IMR-90 (cell line): Measurements from ENCODE around the gene TTC28. TPM values are rescaled to one million over a fixed set of nuclear protein-coding genes. Genes with fewer than 3 reads are reported as not detected.

Experiments used
- ATAC-seq: fragments of 200-7000 bp; cut with Tn5 transposase; 2 replicates; pipeline ENCODE4 v1.9.1; 2020; ENCODE audit warnings: low read depth, mild to moderate bottlenecking, moderate library complexity
- BruUV-seq: library from RNA; stranded (reverse); fragments of 400-500 nt; replicated peaks from 2 replicates; lab custom pipeline; 2021; lab: Mats Ljungman, UMichigan
- CTCF ChIA-PET: fragments of 300-600 bp; formaldehyde crosslinking; extraction: SDS; loops from one replicate; lab custom pipeline; 2021; ENCODE audit warnings: antibody characterized with exemption; lab: Yijun Ruan, JAX
- POLR2A ChIA-PET: fragments of 300-600 bp; sonication (Branson Sonifier 250); formaldehyde crosslinking; loops from one replicate; lab custom pipeline; 2022; ENCODE audit warnings: antibody characterized with exemption; ENCODE audit not compliant: unreplicated experiment; lab: Charles Lee
- DNase-seq: peaks from one replicate; pipeline ENCODE4 v3.0.0; 2013
- H2AFZ ChIP-seq: replicated peaks from 2 replicates; pipeline ENCODE3; 2013; ENCODE audit warnings: low read length, mild to moderate bottlenecking; ENCODE audit not compliant: poor library complexity
- H2AK5ac ChIP-seq: 2 replicates; pipeline ENCODE4 v1.6.1; 2013; ENCODE audit warnings: low read depth, low read length, inconsistent platforms
- H2AK9ac ChIP-seq: replicated peaks from 2 replicates; pipeline ENCODE3; 2013; ENCODE audit warnings: mild to moderate bottlenecking, low read depth, low read length, moderate library complexity; ENCODE audit not compliant: poor library complexity
- H2BK120ac ChIP-seq: 2 replicates; pipeline ENCODE4 v1.6.1; 2013; ENCODE audit warnings: low read depth, low read length, inconsistent platforms
- H2BK15ac ChIP-seq: 3 replicates; pipeline ENCODE4 v1.6.1; 2013; ENCODE audit warnings: low read depth, low read length, inconsistent platforms
- H2BK20ac ChIP-seq: 2 replicates; pipeline ENCODE4 v1.6.1; 2013; ENCODE audit warnings: low read depth, mild to moderate bottlenecking, inconsistent platforms, low read length, moderate library complexity
- H2BK5ac ChIP-seq: 2 replicates; pipeline ENCODE4 v1.6.1; 2013; ENCODE audit warnings: mild to moderate bottlenecking, low read depth, low read length, inconsistent platforms; ENCODE audit not compliant: poor library complexity, severe bottlenecking
- H3K14ac ChIP-seq: replicated peaks from 2 replicates; pipeline ENCODE4 v1.6.1; 2013; ENCODE audit warnings: low read depth, low read length, inconsistent platforms
- H3K18ac ChIP-seq: 2 replicates; pipeline ENCODE4 v1.6.1; 2013; ENCODE audit warnings: low read depth, low read length, control low read depth
- H3K23ac ChIP-seq: 2 replicates; pipeline ENCODE4 v1.6.1; 2013; ENCODE audit warnings: low read depth, low read length, inconsistent platforms
- H3K27ac ChIP-seq: 2 replicates; pipeline ENCODE4 v1.5.1; 2013; ENCODE audit warnings: mild to moderate bottlenecking, control low read depth, low read length; ENCODE audit not compliant: insufficient read depth
- H3K27me3 ChIP-seq: 2 replicates; pipeline ENCODE4 v1.6.1; 2013; ENCODE audit warnings: low read length; ENCODE audit not compliant: control insufficient read depth, insufficient read depth
- H3K36me3 ChIP-seq: 2 replicates; pipeline ENCODE4 v1.6.1; 2013; ENCODE audit warnings: low read length, mixed read lengths; ENCODE audit not compliant: control insufficient read depth, insufficient read depth
- H3K4ac ChIP-seq: 2 replicates; pipeline ENCODE4 v1.6.1; 2013; ENCODE audit warnings: low read depth, low read length, inconsistent platforms
- H3K4me1 ChIP-seq: 2 replicates; pipeline ENCODE4 v1.6.1; 2013; ENCODE audit warnings: low read length, mixed read lengths; ENCODE audit not compliant: control insufficient read depth, insufficient read depth
- H3K4me2 ChIP-seq: 2 replicates; pipeline ENCODE4 v1.6.1; 2013; ENCODE audit warnings: low read depth, mild to moderate bottlenecking, control low read depth, low read length, moderate library complexity
- H3K4me3 ChIP-seq: 2 replicates; pipeline ENCODE4 v1.5.1; 2013; ENCODE audit warnings: low read depth, mild to moderate bottlenecking, control low read depth, low read length, moderate library complexity; ENCODE audit not compliant: insufficient read depth
- H3K56ac ChIP-seq: 2 replicates; pipeline ENCODE4 v1.6.1; 2013; ENCODE audit warnings: low read length, inconsistent platforms; ENCODE audit not compliant: insufficient read depth; ENCODE audit errors: extremely low read depth
- H3K79me1 ChIP-seq, 2 experiments: 2 replicates each; pipeline ENCODE4 v1.6.1; 2013; ENCODE audit warnings: low read length in 2 of 2, inconsistent platforms in 1 of 2, low read depth in 1 of 2
- H3K9ac ChIP-seq: 2 replicates; pipeline ENCODE4 v1.6.1; 2013; ENCODE audit warnings: low read depth, low read length, control low read depth
- H3K9me1 ChIP-seq: 2 replicates; pipeline ENCODE4 v1.6.1; 2013; ENCODE audit warnings: low read length, inconsistent platforms; ENCODE audit not compliant: insufficient read depth
- H3K9me3 ChIP-seq: 2 replicates; pipeline ENCODE4 v1.6.1; 2013; ENCODE audit warnings: low read length; ENCODE audit not compliant: control insufficient read depth, insufficient read depth
- H4K20me1 ChIP-seq: 2 replicates; pipeline ENCODE4 v1.6.1; 2013; ENCODE audit warnings: low read length, inconsistent platforms; ENCODE audit not compliant: insufficient read depth
- H4K5ac ChIP-seq: 2 replicates; pipeline ENCODE4 v1.6.1; 2013; ENCODE audit warnings: mild to moderate bottlenecking, low read depth, low read length, control low read depth
- H4K8ac ChIP-seq, 2 experiments: 2 replicates each; pipeline ENCODE4 v1.6.1; 2013; ENCODE audit warnings: low read depth in 2 of 2, low read length in 2 of 2, control low read depth in 1 of 2, inconsistent platforms in 1 of 2
- H4K91ac ChIP-seq: 2 replicates; pipeline ENCODE4 v1.6.1; 2013; ENCODE audit warnings: low read depth, low read length, inconsistent platforms; ENCODE audit not compliant: insufficient read depth
- MAZ ChIP-seq: IDR thresholded peaks from 2 replicates; pipeline ENCODE4 v1.6.1; 2012; ENCODE audit warnings: low read depth, mild to moderate bottlenecking, low read length, improper control_type of control experiment, moderate library complexity, borderline replicate concordance
- RCOR1 ChIP-seq: IDR thresholded peaks from 2 replicates; pipeline ENCODE4 v1.6.1; 2012; ENCODE audit warnings: mild to moderate bottlenecking, low read length, improper control_type of control experiment; ENCODE audit not compliant: insufficient replicate concordance
- WGBS, 2 experiments: methylation state at CpG; one replicate each; pipeline versions ENCODE4 v1.1.5 to v1.1.7; 2013; ENCODE audit warnings: missing lambda C conversion rate in 2 of 2; ENCODE audit not compliant: insufficient read length in 1 of 2; ENCODE audit errors: extremely low coverage in 2 of 2; 5-methylcytosine and 5-hydroxymethylcytosine counted together
- dilution Hi-C: fragments of 300-500 bp; cut with HindIII; formaldehyde crosslinking; loops from one replicate; pipeline ENCODE4 v1.14.3; 2018; ENCODE audit warnings: low sequenced_read_pairs; ENCODE audit not compliant: unreplicated experiment
- in situ Hi-C: fragments of 300-500 bp; cut with MboI; formaldehyde crosslinking; loops from 3 replicates; pipeline ENCODE4 v1.14.3; 2019; ENCODE audit warnings: low sequenced_read_pairs, inconsistent platforms, mixed read lengths
- intact Hi-C: fragments of 100-400 bp; cut with micrococcal nuclease; formaldehyde crosslinking; loops from 2 replicates; pipeline ENCODE4 v1.10.0; 2022
- polyA plus RNA-seq, 3 experiments: library from polyadenylated mRNA; depleted of rRNA; stranded (reverse); fragments of >200 nt; gene quantifications; 2 replicates each; pipeline ENCODE4 v1.2.3, GENCODE V29; 2012; ENCODE audit warnings: low replicate concordance in 1 of 3
- total RNA-seq: library from RNA; depleted of rRNA; stranded (reverse); fragments of >200 nt; gene quantifications from 2 replicates; pipeline ENCODE4 v1.2.3, GENCODE V29; 2012

Gene TTC28
- total and polyA plus RNA-seq, 2 of the 4 experiments (the other 2 are of a cell fraction), result 5.6 to 13.3 TPM

DNA sequence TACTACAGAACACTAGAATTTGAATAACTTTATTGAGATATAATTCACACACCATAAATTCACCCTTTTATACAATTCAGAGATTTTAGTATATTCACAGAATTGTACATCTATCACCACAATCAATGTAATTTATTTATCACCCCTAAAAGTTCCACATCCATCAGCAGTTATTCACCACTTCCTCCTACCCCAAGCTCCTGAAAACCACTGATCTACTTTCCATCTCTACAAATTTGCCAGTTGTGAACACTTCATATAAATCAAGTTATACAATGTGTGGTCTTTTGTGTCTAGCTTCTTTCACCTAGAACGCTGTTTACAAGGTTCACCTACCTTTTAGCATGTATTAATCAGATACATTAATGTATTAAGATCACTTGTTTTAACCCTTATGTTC lies 179.6 kb downstream of the TTC28 start:
- Histone ChIP-seq H2BK15ac (no peak overlapping the region), H2BK20ac (no peak overlapping the region), H3K23ac (no peak overlapping the region), H3K14ac (no peak overlapping the region), H4K5ac (no peak overlapping the region), H2AFZ (no peak overlapping the region), H2AK9ac (no peak overlapping the region), H4K91ac (no peak overlapping the region), H3K79me1 (peaks cover 4% of the 10 kb centered on the region in 2 experiments; a peak in 1 of 4 replicates), H2BK5ac (no peak overlapping the region), H3K27ac (no peak overlapping the region), H3K36me3 (no peaks in the 10 kb centered on the region), H3K9ac (no peak overlapping the region), H2AK5ac (no peak overlapping the region), H4K20me1 (no peaks in the 10 kb centered on the region), H2BK120ac (no peak overlapping the region), H3K9me3 (no peaks in the 10 kb centered on the region), H4K8ac (no peak overlapping the region), H3K4me2 (no peak overlapping the region), H3K56ac (no peak overlapping the region), H3K4me3 (no peak overlapping the region), H3K4ac (no peak overlapping the region), H3K27me3 (no peaks in the 10 kb centered on the region), H3K18ac (no peak overlapping the region), H3K9me1 (no peaks in the 10 kb centered on the region), H3K4me1 (peaks cover 2% of the 10 kb centered on the region; the same call in 1 of the 2 replicates)
- no TSS peak for BruUV-seq
- dilution Hi-C loops (no loop called here), intact Hi-C loops (no loop called here), in situ Hi-C loops (no loop called here)
- ATAC-seq (no peak), DNase-seq (no peak)
- TF ChIP-seq RCOR1 (no peak), MAZ (no peak)
- CTCF ChIA-PET, result interaction anchor here (0.6 kb wide), 1 partner anchor 20 kb away, joined by 3 read pairs; no protein-coding TSS in a partner anchor
- POLR2A ChIA-PET, result no interaction called here
- no CpG with 5 or more reads among the region's 1 CpG for WGBS, 2 experiments
